Kidney epithelial cell (primary cell): ENCODE results near the gene FGF1. TPM values are rescaled to one million over a fixed set of nuclear protein-coding genes. Genes with fewer than 3 reads are reported as not detected.
A peak's percentile ranks its signal among the peaks of the same experiment; 100 is the strongest.

Experiments used
- DNase-seq: peaks from one replicate; pipeline ENCODE4 v3.0.0-alpha.2; 2010; ENCODE audit warnings: low read depth
- H3K27me3 ChIP-seq: 2 replicates; pipeline ENCODE4 v1.6.0; 2011; ENCODE audit warnings: low read length; ENCODE audit not compliant: control insufficient read depth, insufficient read depth
- H3K36me3 ChIP-seq: 2 replicates; pipeline ENCODE4 v1.5.1; 2011; ENCODE audit warnings: low read length; ENCODE audit not compliant: control insufficient read depth, insufficient read depth
- H3K4me3 ChIP-seq: 2 replicates; pipeline ENCODE4 v1.5.1; 2011; ENCODE audit warnings: low read depth, mild to moderate bottlenecking, control low read depth, low read length
- total RNA-seq: library from RNA; depleted of rRNA; stranded (reverse); fragments of >200 nt; gene quantifications from 2 replicates; pipeline ENCODE4 v1.2.3, GENCODE V29; 2015
- TF ChIP-seq, protein P1 (sequence below): IDR thresholded peaks from 2 replicates; pipeline ENCODE4 v1.5.1; 2011; ENCODE audit warnings: mild to moderate bottlenecking, moderate library complexity, low read length, control low read depth, inconsistent platforms; ENCODE audit not compliant: insufficient read depth, poor library complexity, severe bottlenecking

Gene FGF1
- total RNA-seq, 1 donor from 2014 or later = 12.1 TPM

DNA sequence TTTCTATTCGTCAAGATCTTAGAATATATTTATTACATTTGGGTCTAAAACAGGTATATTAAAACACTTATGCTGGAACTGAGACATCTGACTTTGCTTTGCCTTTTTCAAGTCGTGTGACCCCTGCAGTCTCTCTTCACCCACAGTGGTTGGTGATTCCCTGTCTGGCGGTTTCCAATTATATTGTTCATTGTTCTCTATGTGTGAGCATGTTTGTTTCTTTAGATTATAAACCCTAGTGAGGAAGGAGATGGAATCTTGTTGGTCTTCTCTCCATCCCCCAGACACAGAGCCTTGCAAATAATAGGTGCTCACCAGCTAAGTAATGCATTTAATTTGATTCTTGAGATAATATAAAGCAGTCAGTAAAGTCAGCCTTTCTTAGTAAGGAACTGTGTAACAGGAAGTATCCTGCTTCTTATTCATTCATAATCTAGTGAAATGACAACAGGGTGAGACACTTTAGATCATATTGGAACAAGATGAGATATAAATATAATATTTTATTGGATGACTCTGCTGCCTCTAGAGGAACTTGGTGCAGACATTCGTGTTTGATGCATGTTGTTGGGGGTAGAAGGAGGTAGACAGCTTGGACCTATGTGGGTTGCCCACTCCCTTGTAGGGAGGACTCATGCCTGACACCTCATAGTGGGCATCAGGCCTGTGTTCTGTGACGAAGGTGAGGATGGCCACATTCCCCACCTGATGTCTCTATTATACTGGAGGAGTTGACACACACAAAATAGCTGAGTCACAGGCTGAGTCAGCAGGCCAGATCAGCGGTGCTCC, 88.1 kb downstream of the FGF1 start:
- DNase-seq = peak; percentile 71
- TF ChIP-seq, protein P1, sequence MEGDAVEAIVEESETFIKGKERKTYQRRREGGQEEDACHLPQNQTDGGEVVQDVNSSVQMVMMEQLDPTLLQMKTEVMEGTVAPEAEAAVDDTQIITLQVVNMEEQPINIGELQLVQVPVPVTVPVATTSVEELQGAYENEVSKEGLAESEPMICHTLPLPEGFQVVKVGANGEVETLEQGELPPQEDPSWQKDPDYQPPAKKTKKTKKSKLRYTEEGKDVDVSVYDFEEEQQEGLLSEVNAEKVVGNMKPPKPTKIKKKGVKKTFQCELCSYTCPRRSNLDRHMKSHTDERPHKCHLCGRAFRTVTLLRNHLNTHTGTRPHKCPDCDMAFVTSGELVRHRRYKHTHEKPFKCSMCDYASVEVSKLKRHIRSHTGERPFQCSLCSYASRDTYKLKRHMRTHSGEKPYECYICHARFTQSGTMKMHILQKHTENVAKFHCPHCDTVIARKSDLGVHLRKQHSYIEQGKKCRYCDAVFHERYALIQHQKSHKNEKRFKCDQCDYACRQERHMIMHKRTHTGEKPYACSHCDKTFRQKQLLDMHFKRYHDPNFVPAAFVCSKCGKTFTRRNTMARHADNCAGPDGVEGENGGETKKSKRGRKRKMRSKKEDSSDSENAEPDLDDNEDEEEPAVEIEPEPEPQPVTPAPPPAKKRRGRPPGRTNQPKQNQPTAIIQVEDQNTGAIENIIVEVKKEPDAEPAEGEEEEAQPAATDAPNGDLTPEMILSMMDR = peak; percentile 11
- Histone ChIP-seq H3K4me3 (no peak overlapping the region), H3K36me3 (no peaks in the 10 kb centered on the region), H3K27me3 (no peaks in the 10 kb centered on the region)

DNA sequence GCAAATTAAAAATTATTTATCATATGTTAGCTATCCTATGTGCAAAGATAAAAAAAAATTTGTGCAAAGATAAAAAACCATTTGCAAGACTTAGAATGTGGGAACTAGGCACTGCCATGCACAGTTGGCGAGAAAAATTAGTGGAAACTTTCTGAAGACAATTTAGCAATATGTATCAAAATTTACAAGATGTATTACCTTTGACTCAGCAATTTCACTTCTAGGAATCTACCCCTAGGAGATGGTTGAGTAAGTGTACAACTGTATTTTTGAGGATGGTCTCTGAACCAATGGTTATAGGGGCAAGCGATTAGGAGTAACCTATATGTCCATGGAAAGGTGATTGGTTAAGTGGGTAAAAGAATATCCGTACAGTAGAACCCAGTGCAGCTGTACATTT, 88.9 kb downstream of the FGF1 start:
- H3K36me3 ChIP-seq = no peaks in the 10 kb centered on the region
- H3K27me3 ChIP-seq = no peaks in the 10 kb centered on the region

DNA sequence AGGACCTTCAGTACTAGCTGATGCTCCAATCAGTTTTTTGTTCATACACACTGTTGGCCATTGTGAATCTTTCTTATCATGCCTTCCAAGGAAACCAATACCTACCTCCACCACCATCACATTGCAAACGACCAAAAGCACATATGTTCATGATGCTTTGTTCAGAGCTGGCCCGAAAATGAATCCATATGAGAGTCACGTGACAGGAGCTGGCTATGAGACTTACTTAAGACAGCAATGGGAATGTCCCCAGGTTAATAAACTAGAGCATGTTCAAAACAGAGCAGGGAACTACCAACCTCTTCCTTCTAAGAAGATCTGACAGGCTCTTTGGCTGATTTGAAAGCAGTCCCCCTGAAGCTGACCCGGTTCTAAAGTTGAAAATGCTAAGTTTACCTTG, 93.5 kb downstream of the FGF1 start:
- TF ChIP-seq, protein P1 = no peak
- Histone ChIP-seq H3K36me3 (no peaks in the 10 kb centered on the region), H3K27me3 (no peaks in the 10 kb centered on the region), H3K4me3 (no peak overlapping the region)
- no peak for DNase-seq

More for the DNA sequence above, 88.9 kb downstream of the FGF1 start:
- H3K4me3 ChIP-seq = no peak overlapping the region
- no peak for DNase-seq
- TF ChIP-seq, protein P1 = no peak

DNA sequence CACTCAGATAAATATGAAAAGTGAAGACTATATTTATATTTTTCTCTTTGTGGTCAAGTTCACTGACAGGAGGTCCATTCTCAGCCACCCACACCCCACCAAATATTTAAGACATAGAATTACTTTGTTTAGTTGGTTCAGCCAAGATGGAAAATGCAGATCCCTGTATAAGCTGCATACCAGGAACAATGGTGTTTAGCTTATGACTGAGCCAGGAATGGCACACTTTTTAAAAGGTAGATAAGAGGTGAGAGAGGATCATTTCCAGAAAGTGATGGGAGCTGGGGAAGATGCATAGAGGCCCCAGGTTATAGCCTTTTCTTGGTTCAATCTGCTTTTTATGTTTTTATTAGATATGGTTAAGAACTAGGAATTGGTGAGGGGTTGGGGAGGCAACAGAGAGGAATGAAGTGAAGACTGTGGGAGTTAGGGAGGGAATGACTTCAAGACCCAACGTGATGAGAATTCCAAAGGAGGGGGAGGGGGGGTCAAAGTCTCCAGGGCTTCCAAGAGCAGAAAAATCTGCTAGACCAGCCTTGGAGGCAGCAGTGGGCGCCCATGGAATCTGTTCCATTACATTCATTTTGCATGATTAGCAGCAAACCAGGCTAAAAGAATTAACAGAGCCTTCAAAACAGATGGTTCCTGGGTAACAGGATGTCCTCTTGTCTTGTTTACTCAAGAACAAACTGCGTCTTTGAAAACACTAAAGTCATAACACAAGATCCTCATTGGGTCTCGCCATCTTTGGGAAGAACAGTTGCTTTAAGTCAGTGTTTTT, 95.2 kb downstream of the FGF1 start:
- H3K36me3 ChIP-seq = no peaks in the 10 kb centered on the region
- TF ChIP-seq, protein P1 = no peak
- H3K27me3 ChIP-seq = no peaks in the 10 kb centered on the region
- no peak for DNase-seq
- H3K4me3 ChIP-seq = no peak overlapping the region

DNA sequence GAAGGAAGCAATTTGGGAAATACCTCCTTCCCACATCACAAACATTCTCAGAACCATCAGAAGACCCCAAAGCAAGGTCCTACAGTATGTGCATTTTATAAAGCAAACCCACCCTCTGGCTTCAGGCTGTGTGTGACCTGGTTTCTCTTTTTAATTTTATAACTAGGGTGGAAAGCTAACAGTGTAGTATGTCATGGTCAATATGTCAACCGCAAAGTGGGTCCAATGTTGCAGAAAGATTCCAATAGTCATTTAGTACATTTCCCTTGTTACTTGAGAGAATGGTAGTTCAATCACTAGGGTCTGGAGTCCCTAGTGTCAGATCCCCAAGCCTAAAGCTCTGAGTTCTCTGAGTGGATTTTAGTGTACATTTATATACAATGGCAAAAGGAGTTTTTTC, 96.2 kb downstream of the FGF1 start:
- H3K27me3 ChIP-seq = no peaks in the 10 kb centered on the region

More for the DNA sequence above, 96.2 kb downstream of the FGF1 start:
- TF ChIP-seq, protein P1 = no peak
- Histone ChIP-seq H3K4me3 (no peak overlapping the region), H3K36me3 (no peaks in the 10 kb centered on the region)
- DNase-seq = no peak
